Natural killer cell (primary cell): Measurements from ENCODE around the gene TSHZ3. TPM values are rescaled to one million over a fixed set of nuclear protein-coding genes. Genes with fewer than 3 reads are reported as not detected.

ENCODE experiments used
- ATAC-seq, 3 donors: fragments of 150-1000 bp in 2 of 3; fragments of 200-7000 bp in 1 of 3; cut with Tn5 transposase; 1 replicate in 1 of 3; 2 replicates in 2 of 3; pipeline ENCODE4 v1.10.0; 2021; ENCODE audit warnings: mild to moderate bottlenecking in 2 of 3, moderate library complexity in 2 of 3
- DNase-seq, 2 donors: peaks; one replicate each; pipeline versions ENCODE4 v3.0.0 to v3.0.0-alpha.2; 2013 to 2021; ENCODE audit warnings: mixed read lengths in 1 of 2
- H3K27ac ChIP-seq: one replicate; pipeline ENCODE4 v1.5.1; 2013; ENCODE audit warnings: mild to moderate bottlenecking, low read length
- H3K27me3 ChIP-seq: one replicate; pipeline ENCODE4 v1.6.1; 2013; ENCODE audit warnings: low read length; ENCODE audit not compliant: control insufficient read depth, insufficient read depth
- H3K36me3 ChIP-seq: one replicate; pipeline ENCODE4 v1.6.1; 2013; ENCODE audit warnings: low read length; ENCODE audit not compliant: control insufficient read depth, insufficient read depth
- H3K4me1 ChIP-seq: one replicate; pipeline ENCODE4 v1.6.1; 2013; ENCODE audit warnings: low read length; ENCODE audit not compliant: control insufficient read depth, insufficient read depth
- H3K4me3 ChIP-seq: one replicate; pipeline ENCODE4 v1.5.1; 2013; ENCODE audit warnings: low read length
- H3K9me3 ChIP-seq: one replicate; pipeline ENCODE4 v1.6.1; 2013; ENCODE audit warnings: low read length; ENCODE audit not compliant: control insufficient read depth, insufficient read depth
- H3K27ac Mint-ChIP-seq, 2 donors: one replicate each; pipeline ENCODE4 v1.8.0; 2022; ENCODE audit warnings: mild to moderate bottlenecking in 2 of 2, mixed read lengths in 2 of 2, moderate library complexity in 1 of 2
- H3K27me3 Mint-ChIP-seq, 2 donors: one replicate each; pipeline ENCODE4 v1.8.0; 2022; ENCODE audit warnings: low read depth in 2 of 2, mixed read lengths in 2 of 2
- H3K36me3 Mint-ChIP-seq: one replicate; pipeline ENCODE4 v1.8.0; 2022; ENCODE audit warnings: mixed read lengths
- H3K4me1 Mint-ChIP-seq, 2 donors: one replicate each; pipeline ENCODE4 v1.8.0; 2022; ENCODE audit warnings: mixed read lengths in 2 of 2
- H3K4me3 Mint-ChIP-seq: one replicate; pipeline ENCODE4 v1.8.0; 2022; ENCODE audit warnings: mild to moderate bottlenecking, moderate library complexity, mixed read lengths
- H3K9me3 Mint-ChIP-seq, 2 donors: one replicate each; pipeline ENCODE4 v1.8.0; 2022; ENCODE audit warnings: mixed read lengths in 2 of 2
- WGBS: methylation state at CpG from one replicate; pipeline ENCODE4 v1.1.7; 2013; ENCODE audit warnings: missing lambda C conversion rate; ENCODE audit not compliant: insufficient coverage; 5-methylcytosine and 5-hydroxymethylcytosine counted together
- intact Hi-C: fragments of 100-400 bp; cut with micrococcal nuclease; formaldehyde crosslinking; loops from one replicate; pipeline ENCODE4 v1.14.2; 2022
- total RNA-seq, 4 donors: library from RNA; stranded (reverse); fragments of 120-200 nt in 1 of 4; gene quantifications; one replicate each; pipeline versions ENCODE4 v1.2.3 to v1.2.4, GENCODE V29; 2013 to 2022
- TF ChIP-seq, protein P1 (sequence below): fragments of 200-600 bp; IDR thresholded peaks from one replicate; pipeline ENCODE4 v1.8.0; 2022; ENCODE audit warnings: antibody characterized with exemption

TSHZ3 gene
- total RNA-seq, 3 donors from 2014 or later (not counting 1 experiment from before 2014, with no cell fraction given) = 5.3 to 8.1 (median 6.2) TPM

DNA sequence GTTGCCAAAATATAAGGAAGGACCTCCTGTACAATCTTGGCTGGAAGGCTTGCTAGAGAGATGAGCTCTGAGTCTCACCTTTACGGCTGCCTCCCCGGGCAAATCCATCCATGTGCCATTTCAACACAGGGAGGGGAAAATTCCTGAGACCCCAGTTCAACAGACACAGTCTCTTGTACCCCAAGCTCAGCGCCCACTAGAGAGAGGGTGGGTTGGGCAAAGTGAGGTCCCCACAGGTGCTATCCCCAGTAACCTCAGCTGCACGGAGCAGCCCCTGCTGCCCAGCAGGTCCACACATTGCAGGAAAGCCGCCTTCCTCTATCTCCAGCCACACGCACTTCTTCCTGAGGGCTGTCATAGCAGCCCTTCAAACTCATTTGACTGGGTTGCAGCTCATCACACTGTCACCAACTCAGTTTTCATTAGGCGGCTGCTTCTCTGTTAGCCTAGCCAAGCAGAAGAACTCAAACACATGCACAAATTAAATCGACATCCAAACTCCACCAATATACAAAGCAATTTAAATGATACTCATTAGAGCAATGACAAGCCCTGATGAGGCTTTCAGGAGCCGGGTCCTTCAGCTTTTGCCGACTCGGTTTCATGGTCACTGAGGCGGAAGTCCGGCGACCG lies 80.4 kb downstream of the TSHZ3 start:
- Histone ChIP-seq H3K9me3 (no peaks in the 10 kb centered on the region), H3K27ac (no peak overlapping the region), H3K4me3 (no peak overlapping the region), H3K4me1 (no peaks in the 10 kb centered on the region), H3K36me3 (no peaks in the 10 kb centered on the region), H3K27me3 (no peaks in the 10 kb centered on the region)
- DNase-seq = no peak
- Mint-ChIP-seq H3K4me3 (no peak overlapping the region), H3K4me1 (no peaks in the 10 kb centered on the region), H3K36me3 (no peaks in the 10 kb centered on the region), H3K27ac (no peak overlapping the region), H3K9me3 (no peaks in the 10 kb centered on the region), H3K27me3 (peaks cover 3 to 7% of the 10 kb centered on the region in 2 donors)
- intact Hi-C loops = no loop called here
- no peak for ATAC-seq
- WGBS = 87% methylated on average over 14 of the region's 15 CpGs
- TF ChIP-seq, protein P1, sequence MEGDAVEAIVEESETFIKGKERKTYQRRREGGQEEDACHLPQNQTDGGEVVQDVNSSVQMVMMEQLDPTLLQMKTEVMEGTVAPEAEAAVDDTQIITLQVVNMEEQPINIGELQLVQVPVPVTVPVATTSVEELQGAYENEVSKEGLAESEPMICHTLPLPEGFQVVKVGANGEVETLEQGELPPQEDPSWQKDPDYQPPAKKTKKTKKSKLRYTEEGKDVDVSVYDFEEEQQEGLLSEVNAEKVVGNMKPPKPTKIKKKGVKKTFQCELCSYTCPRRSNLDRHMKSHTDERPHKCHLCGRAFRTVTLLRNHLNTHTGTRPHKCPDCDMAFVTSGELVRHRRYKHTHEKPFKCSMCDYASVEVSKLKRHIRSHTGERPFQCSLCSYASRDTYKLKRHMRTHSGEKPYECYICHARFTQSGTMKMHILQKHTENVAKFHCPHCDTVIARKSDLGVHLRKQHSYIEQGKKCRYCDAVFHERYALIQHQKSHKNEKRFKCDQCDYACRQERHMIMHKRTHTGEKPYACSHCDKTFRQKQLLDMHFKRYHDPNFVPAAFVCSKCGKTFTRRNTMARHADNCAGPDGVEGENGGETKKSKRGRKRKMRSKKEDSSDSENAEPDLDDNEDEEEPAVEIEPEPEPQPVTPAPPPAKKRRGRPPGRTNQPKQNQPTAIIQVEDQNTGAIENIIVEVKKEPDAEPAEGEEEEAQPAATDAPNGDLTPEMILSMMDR = no peak

DNA sequence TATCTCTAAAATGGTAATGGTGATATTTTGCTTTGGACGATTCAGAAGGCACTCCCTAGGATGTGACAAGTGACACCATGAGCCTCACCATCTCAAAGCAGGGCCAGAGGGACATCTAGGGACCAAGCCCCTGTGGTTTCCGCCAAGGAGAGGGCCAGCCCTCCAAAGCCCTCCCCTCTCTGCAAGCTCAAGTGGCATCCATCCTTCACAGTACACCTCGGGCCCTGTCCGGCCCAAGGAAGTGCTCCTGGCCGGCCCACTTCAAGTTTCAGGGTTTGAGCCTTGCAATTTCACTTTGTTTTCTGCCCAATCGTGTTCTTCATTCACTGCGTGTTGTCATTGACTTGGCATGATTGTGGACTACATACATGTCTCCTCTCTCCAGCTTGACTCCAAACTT lies 82.5 kb downstream of the TSHZ3 start:
- no peaks in the 10 kb centered on the region for H3K27me3 ChIP-seq
- DNase-seq = no peak
- no peaks in the 10 kb centered on the region for H3K9me3 ChIP-seq
- no peak overlapping the region for H3K4me3 ChIP-seq
- TF ChIP-seq, protein P1 = no peak
- no peaks in the 10 kb centered on the region for H3K4me1 Mint-ChIP-seq
- H3K36me3 Mint-ChIP-seq = no peaks in the 10 kb centered on the region
- intact Hi-C loops = no loop called here
- H3K4me1 ChIP-seq = no peaks in the 10 kb centered on the region
- no peak overlapping the region for H3K27ac ChIP-seq
- H3K4me3 Mint-ChIP-seq = no peak overlapping the region
- ATAC-seq = no peak
- peaks cover 6 to 20% of the 10 kb centered on the region in 2 donors for H3K27me3 Mint-ChIP-seq
- H3K9me3 Mint-ChIP-seq = no peaks in the 10 kb centered on the region
- H3K27ac Mint-ChIP-seq = no peak overlapping the region
- H3K36me3 ChIP-seq = no peaks in the 10 kb centered on the region
- 94% methylated on average over 7 of the region's 7 CpGs for WGBS

DNA sequence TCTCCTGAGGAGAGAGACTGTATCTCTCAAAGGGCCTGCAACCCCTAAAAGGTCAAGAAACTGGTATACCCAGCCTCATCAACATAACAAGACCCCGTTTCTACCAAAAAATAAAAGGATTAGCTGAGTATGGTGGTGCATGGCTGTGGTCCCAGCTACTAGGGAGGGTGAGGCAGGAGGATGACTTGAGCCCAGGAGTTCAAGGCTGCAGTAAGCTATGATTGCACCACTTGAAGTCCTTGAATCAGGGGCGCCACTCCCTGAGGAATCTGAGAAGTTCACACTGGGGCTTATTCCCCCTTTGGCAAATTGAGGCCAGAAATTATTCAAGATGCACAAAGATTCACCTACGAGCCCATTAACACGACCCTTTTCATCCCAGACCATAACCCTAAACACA lies 83.0 kb downstream of the TSHZ3 start:
- Mint-ChIP-seq H3K4me1 (peaks cover 0 to 5% of the 10 kb centered on the region in 2 donors), H3K36me3 (no peaks in the 10 kb centered on the region), H3K27me3 (peaks cover 6 to 23% of the 10 kb centered on the region in 2 donors), H3K9me3 (no peaks in the 10 kb centered on the region), H3K4me3 (no peak overlapping the region), H3K27ac (no peak overlapping the region)
- DNase-seq (no peak), ATAC-seq (no peak)
- no peak overlapping the region for H3K4me3 ChIP-seq
- intact Hi-C loops = no loop called here
- 89% methylated on average over 3 of the region's 4 CpGs for WGBS
- no peaks in the 10 kb centered on the region for H3K9me3 ChIP-seq
- TF ChIP-seq, protein P1 = no peak
- H3K27me3 ChIP-seq = no peaks in the 10 kb centered on the region
- no peaks in the 10 kb centered on the region for H3K36me3 ChIP-seq
- H3K27ac ChIP-seq = no peak overlapping the region
- no peaks in the 10 kb centered on the region for H3K4me1 ChIP-seq
